Activated T-cell treated with anti-CD3 and anti-CD28 coated beads, Interleukin-2, amount 50 U/mL, for 1 hour (primary cell): ENCODE data around the gene WWTR1.

Source experiments
- DNase-seq: peaks from one replicate; pipeline ENCODE4 v3.0.0-alpha.2; 2020

WWTR1 gene

GRCh38 chr3:149620291-149621020 is 37.4 kb downstream of the WWTR1 start:
- DNase-seq, result no peak

- DNase-seq, result no peak
Measured at GRCh38 chr3:149619136-149619535, 38.7 kb downstream of the WWTR1 start.

- no peak for DNase-seq
Measured at GRCh38 chr3:149618151-149619123, 39.4 kb downstream of the WWTR1 start.

GRCh38 chr3:149615731-149616221 is 42.0 kb downstream of the WWTR1 start:
- no peak for DNase-seq

- no peak for DNase-seq
Measured at GRCh38 chr3:149613988-149614387, 43.8 kb downstream of the WWTR1 start.

- DNase-seq, result no peak
Measured at GRCh38 chr3:149612456-149612855, 45.4 kb downstream of the WWTR1 start.

- DNase-seq, result no peak
Measured at GRCh38 chr3:149611149-149611548, 46.7 kb downstream of the WWTR1 start.

- DNase-seq, result no peak
Measured at GRCh38 chr3:149610351-149611105, 47.3 kb downstream of the WWTR1 start.

- DNase-seq, result no peak
Measured at GRCh38 chr3:149609595-149609994, 48.2 kb downstream of the WWTR1 start.

- DNase-seq, result no peak
Measured at GRCh38 chr3:149608987-149609386, 48.8 kb downstream of the WWTR1 start.

GRCh38 chr3:149605902-149606301 is 51.9 kb downstream of the WWTR1 start:
- no peak for DNase-seq

GRCh38 chr3:149604125-149604875 is 53.5 kb downstream of the WWTR1 start:
- no peak for DNase-seq

GRCh38 chr3:149603126-149604074 is 54.4 kb downstream of the WWTR1 start:
- no peak for DNase-seq

- no peak for DNase-seq
Measured at GRCh38 chr3:149600634-149601033, 57.2 kb downstream of the WWTR1 start.

GRCh38 chr3:149599236-149599635 is 58.6 kb downstream of the WWTR1 start:
- no peak for DNase-seq

GRCh38 chr3:149596134-149596770 is 61.6 kb downstream of the WWTR1 start:
- DNase-seq, result no peak

- no peak for DNase-seq
Measured at GRCh38 chr3:149593418-149594160, 64.2 kb downstream of the WWTR1 start.

GRCh38 chr3:149592758-149593240 is 65.0 kb downstream of the WWTR1 start:
- no peak for DNase-seq

GRCh38 chr3:149590691-149591441 is 67.0 kb downstream of the WWTR1 start:
- DNase-seq, result no peak
